Astrocyte (in vitro differentiated cells and primary cell): ENCODE data around the gene PLEKHM3. TPM values are rescaled to one million over a fixed set of nuclear protein-coding genes. Genes with fewer than 3 reads are reported as not detected.

Experiments used
- DNase-seq: peaks from one replicate; pipeline ENCODE4 v3.0.0-alpha.2; 2010; ENCODE audit warnings: low read depth
- FAIRE-seq: peaks from 2 replicates; lab custom pipeline; 2011; peaks lifted over from hg19 to GRCh38; lab: Jason Lieb, UNC
- H2AFZ ChIP-seq: 2 replicates; pipeline ENCODE4 v1.6.0; 2012; ENCODE audit warnings: low read depth, low read length, inconsistent platforms
- H3K27ac ChIP-seq: 2 replicates; pipeline ENCODE4 v1.5.1; 2011; ENCODE audit warnings: low read depth, low read length, inconsistent platforms
- H3K27me3 ChIP-seq: 2 replicates; pipeline ENCODE4 v1.6.0; 2011; ENCODE audit warnings: low read length, inconsistent platforms; ENCODE audit not compliant: insufficient read depth
- H3K36me3 ChIP-seq: 2 replicates; pipeline ENCODE4 v1.5.1; 2011; ENCODE audit warnings: low read length, inconsistent platforms; ENCODE audit not compliant: insufficient read depth
- H3K4me1 ChIP-seq: 2 replicates; pipeline ENCODE4 v1.5.1; 2011; ENCODE audit warnings: low read length, inconsistent platforms; ENCODE audit not compliant: insufficient read depth
- H3K4me2 ChIP-seq: 2 replicates; pipeline ENCODE4 v1.6.0; 2012; ENCODE audit warnings: low read length, inconsistent platforms
- H3K4me3 ChIP-seq: 2 replicates; pipeline ENCODE4 v1.5.1; 2011; ENCODE audit warnings: low read depth, mild to moderate bottlenecking, low read length, inconsistent platforms; ENCODE audit not compliant: insufficient read depth
- H3K79me2 ChIP-seq: 2 replicates; pipeline ENCODE4 v1.6.0; 2012; ENCODE audit warnings: mild to moderate bottlenecking, low read length, inconsistent platforms; ENCODE audit not compliant: insufficient read depth
- H3K9ac ChIP-seq: 2 replicates; pipeline ENCODE4 v1.6.0; 2012; ENCODE audit warnings: mild to moderate bottlenecking, low read length, inconsistent platforms
- H3K9me3 ChIP-seq: 2 replicates; pipeline ENCODE4 v1.5.1; 2012; ENCODE audit warnings: low read depth, mild to moderate bottlenecking, low read length, inconsistent platforms; ENCODE audit not compliant: insufficient read depth
- H4K20me1 ChIP-seq: 2 replicates; pipeline ENCODE4 v1.6.0; 2012; ENCODE audit warnings: low read length, inconsistent platforms; ENCODE audit not compliant: insufficient read depth
- H3K27ac Mint-ChIP-seq: one replicate; pipeline ENCODE4 v1.8.0; 2021; ENCODE audit warnings: mild to moderate bottlenecking, mixed read lengths; ENCODE audit not compliant: unreplicated experiment
- H3K27me3 Mint-ChIP-seq: one replicate; pipeline ENCODE4 v1.8.0; 2021; ENCODE audit warnings: low read depth, mixed read lengths; ENCODE audit not compliant: unreplicated experiment
- H3K36me3 Mint-ChIP-seq: one replicate; pipeline ENCODE4 v1.8.0; 2021; ENCODE audit warnings: low read depth, mixed read lengths; ENCODE audit not compliant: unreplicated experiment
- H3K4me1 Mint-ChIP-seq: one replicate; pipeline ENCODE4 v1.8.0; 2021; ENCODE audit warnings: low read depth, mixed read lengths; ENCODE audit not compliant: unreplicated experiment
- H3K4me3 Mint-ChIP-seq: one replicate; pipeline ENCODE4 v1.8.0; 2021; ENCODE audit warnings: mild to moderate bottlenecking, moderate library complexity, mixed read lengths; ENCODE audit not compliant: unreplicated experiment
- H3K9me3 Mint-ChIP-seq: one replicate; pipeline ENCODE4 v1.8.0; 2021; ENCODE audit warnings: mild to moderate bottlenecking, mixed read lengths; ENCODE audit not compliant: unreplicated experiment
- EZH2 ChIP-seq: IDR thresholded peaks from 2 replicates; pipeline ENCODE4 v1.6.1; 2012; ENCODE audit warnings: mild to moderate bottlenecking, low read length, inconsistent platforms; ENCODE audit not compliant: insufficient read depth
- total RNA-seq: library from RNA; stranded (reverse); gene quantifications from 2 replicates; pipeline ENCODE4 v1.2.1, GENCODE V29; 2021
- TF ChIP-seq, protein P1 (sequence below): IDR thresholded peaks from 2 replicates; pipeline ENCODE4 v1.5.1; 2011; ENCODE audit warnings: low read depth, mild to moderate bottlenecking, inconsistent platforms, low read length, moderate library complexity; ENCODE audit not compliant: insufficient read depth

The PLEKHM3 gene
- total RNA-seq, 1 donor from 2014 or later: 9.1 TPM

DNA sequence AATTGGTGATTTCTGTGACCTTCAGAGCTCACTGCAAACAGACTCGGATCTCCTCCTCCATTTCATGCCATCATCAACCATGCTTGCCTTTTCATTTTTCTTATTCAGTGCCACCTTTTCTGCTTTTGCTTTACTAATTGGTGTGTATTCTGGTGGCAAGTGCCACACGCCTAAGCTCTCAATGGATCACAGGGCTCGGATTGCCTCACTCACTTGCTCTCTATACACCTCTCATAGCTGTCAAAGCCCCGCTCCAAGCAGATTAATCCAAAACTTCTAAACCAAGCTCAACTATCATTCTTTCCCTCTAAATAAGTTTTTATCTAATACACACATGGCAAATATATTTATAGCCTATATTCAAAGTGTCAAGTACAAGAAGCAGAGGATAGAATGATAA lies 86.4 kb downstream of the PLEKHM3 start:
- no peaks in the 10 kb centered on the region for H4K20me1 ChIP-seq
- TF ChIP-seq EZH2: no peak
- TF ChIP-seq, protein P1, sequence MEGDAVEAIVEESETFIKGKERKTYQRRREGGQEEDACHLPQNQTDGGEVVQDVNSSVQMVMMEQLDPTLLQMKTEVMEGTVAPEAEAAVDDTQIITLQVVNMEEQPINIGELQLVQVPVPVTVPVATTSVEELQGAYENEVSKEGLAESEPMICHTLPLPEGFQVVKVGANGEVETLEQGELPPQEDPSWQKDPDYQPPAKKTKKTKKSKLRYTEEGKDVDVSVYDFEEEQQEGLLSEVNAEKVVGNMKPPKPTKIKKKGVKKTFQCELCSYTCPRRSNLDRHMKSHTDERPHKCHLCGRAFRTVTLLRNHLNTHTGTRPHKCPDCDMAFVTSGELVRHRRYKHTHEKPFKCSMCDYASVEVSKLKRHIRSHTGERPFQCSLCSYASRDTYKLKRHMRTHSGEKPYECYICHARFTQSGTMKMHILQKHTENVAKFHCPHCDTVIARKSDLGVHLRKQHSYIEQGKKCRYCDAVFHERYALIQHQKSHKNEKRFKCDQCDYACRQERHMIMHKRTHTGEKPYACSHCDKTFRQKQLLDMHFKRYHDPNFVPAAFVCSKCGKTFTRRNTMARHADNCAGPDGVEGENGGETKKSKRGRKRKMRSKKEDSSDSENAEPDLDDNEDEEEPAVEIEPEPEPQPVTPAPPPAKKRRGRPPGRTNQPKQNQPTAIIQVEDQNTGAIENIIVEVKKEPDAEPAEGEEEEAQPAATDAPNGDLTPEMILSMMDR: no peak
- Mint-ChIP-seq H3K9me3 (no peaks in the 10 kb centered on the region), H3K4me1 (no peaks in the 10 kb centered on the region), H3K36me3 (peaks cover 2% of the 10 kb centered on the region), H3K4me3 (no peak overlapping the region), H3K27me3 (no peaks in the 10 kb centered on the region), H3K27ac (no peak overlapping the region)
- no peaks in the 10 kb centered on the region for H3K36me3 ChIP-seq
- no peaks in the 10 kb centered on the region for H3K27me3 ChIP-seq
- H3K4me3 ChIP-seq: no peak overlapping the region
- no peak overlapping the region for H3K27ac ChIP-seq
- DNase-seq (no peak), FAIRE-seq (no peak)
- no peaks in the 10 kb centered on the region for H3K4me1 ChIP-seq
- no peak overlapping the region for H3K9ac ChIP-seq
- no peak overlapping the region for H2AFZ ChIP-seq
- no peaks in the 10 kb centered on the region for H3K9me3 ChIP-seq
- H3K4me2 ChIP-seq: no peak overlapping the region
- H3K79me2 ChIP-seq: no peaks in the 10 kb centered on the region

DNA sequence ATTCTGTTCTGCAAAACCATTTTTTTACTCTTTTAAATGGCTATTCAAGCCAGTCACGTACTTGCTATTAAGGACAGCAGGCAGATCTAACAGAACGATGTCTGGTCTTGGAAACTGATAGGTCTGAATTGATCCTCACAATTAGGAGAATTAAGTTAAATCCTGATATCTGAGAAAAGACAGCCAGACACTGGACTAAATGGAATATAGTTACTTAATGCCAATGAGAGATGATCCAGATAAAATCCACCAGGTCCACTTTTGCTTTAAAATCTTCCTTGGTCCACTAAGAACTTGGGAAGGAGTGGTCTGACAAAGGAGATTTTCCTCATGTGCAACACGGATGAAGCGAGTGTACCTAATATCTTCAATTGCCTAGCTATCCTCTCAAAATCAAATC lies 86.9 kb downstream of the PLEKHM3 start:
- Histone ChIP-seq H3K9me3 (no peaks in the 10 kb centered on the region), H2AFZ (no peak overlapping the region), H3K4me3 (no peak overlapping the region), H3K79me2 (no peaks in the 10 kb centered on the region), H3K36me3 (no peaks in the 10 kb centered on the region), H3K27me3 (no peaks in the 10 kb centered on the region), H3K9ac (no peak overlapping the region), H3K27ac (no peak overlapping the region), H3K4me1 (no peaks in the 10 kb centered on the region), H3K4me2 (no peak overlapping the region), H4K20me1 (no peaks in the 10 kb centered on the region)
- TF ChIP-seq EZH2: no peak
- Mint-ChIP-seq H3K36me3 (peaks cover 2% of the 10 kb centered on the region), H3K27ac (no peak overlapping the region), H3K4me1 (no peaks in the 10 kb centered on the region), H3K4me3 (no peak overlapping the region), H3K27me3 (no peaks in the 10 kb centered on the region), H3K9me3 (no peaks in the 10 kb centered on the region)
- FAIRE-seq (no peak), DNase-seq (no peak)

DNA sequence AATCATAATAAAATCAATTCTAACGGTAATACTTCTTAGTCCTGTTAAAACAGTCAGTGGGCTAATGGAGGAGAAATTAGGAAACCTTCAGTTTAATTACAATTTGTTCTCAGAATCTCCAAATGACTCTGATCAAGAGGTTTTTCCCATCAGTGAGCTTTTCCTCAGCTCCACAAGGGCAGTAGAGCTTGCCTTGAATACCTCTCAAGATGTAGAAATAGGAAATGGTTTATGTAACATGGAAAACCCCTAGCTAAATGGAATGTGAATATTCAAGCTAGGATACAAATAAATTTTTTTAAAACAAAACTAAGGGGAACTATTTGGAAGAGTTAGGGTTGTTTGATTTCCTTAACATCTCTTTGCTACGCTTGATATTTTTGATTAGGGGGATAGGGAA lies 87.5 kb downstream of the PLEKHM3 start:
- Mint-ChIP-seq H3K4me3 (no peak overlapping the region), H3K27me3 (no peaks in the 10 kb centered on the region), H3K9me3 (no peaks in the 10 kb centered on the region), H3K36me3 (peaks cover under 1% of the 10 kb centered on the region), H3K27ac (no peak overlapping the region), H3K4me1 (no peaks in the 10 kb centered on the region)
- Histone ChIP-seq H3K4me3 (no peak overlapping the region), H2AFZ (no peak overlapping the region), H3K9me3 (no peaks in the 10 kb centered on the region), H3K9ac (no peak overlapping the region), H3K27ac (no peak overlapping the region), H3K79me2 (no peaks in the 10 kb centered on the region), H3K4me2 (no peak overlapping the region), H3K27me3 (no peaks in the 10 kb centered on the region), H3K36me3 (no peaks in the 10 kb centered on the region), H3K4me1 (no peaks in the 10 kb centered on the region), H4K20me1 (no peaks in the 10 kb centered on the region)
- DNase-seq (no peak), FAIRE-seq (no peak)
- TF ChIP-seq EZH2: no peak
- TF ChIP-seq, protein P1: no peak
